MCF 10A (cell line): Measurements from ENCODE around the gene ZNF500. TPM values are rescaled to one million over a fixed set of nuclear protein-coding genes. Genes with fewer than 3 reads are reported as not detected.

Experiments
- BruUV-seq: library from RNA; stranded (reverse); fragments of 400-500 nt; replicated peaks from 2 replicates; lab custom pipeline; 2021; lab: Mats Ljungman, UMichigan
- CTCF ChIA-PET: fragments of 300-600 bp; sonication (Branson Sonifier 250); formaldehyde crosslinking; extraction: SDS; loops from one replicate; lab custom pipeline; 2021; ENCODE audit warnings: antibody characterized with exemption, inconsistent platforms; lab: Yijun Ruan, JAX
- POLR2A ChIA-PET: fragments of 300-600, 350-650 bp; sonication (Branson Sonifier 250); formaldehyde crosslinking; extraction: SDS; loops from one replicate; lab custom pipeline; 2020; ENCODE audit warnings: antibody characterized with exemption, inconsistent platforms; lab: Yijun Ruan, JAX
- DNase-seq: peaks from one replicate; pipeline ENCODE4 v3.0.0-alpha.2; 2018; ENCODE audit not compliant: unreplicated experiment
- H3K27ac Mint-ChIP-seq: one replicate; pipeline ENCODE4 v1.8.0; 2022; ENCODE audit warnings: mild to moderate bottlenecking, low read depth, mixed read lengths; ENCODE audit not compliant: unreplicated experiment
- H3K27me3 Mint-ChIP-seq: one replicate; pipeline ENCODE4 v1.8.0; 2022; ENCODE audit warnings: mixed read lengths; ENCODE audit not compliant: insufficient read depth, unreplicated experiment
- H3K36me3 Mint-ChIP-seq: one replicate; pipeline ENCODE4 v1.8.0; 2022; ENCODE audit warnings: mild to moderate bottlenecking, moderate library complexity, mixed read lengths; ENCODE audit not compliant: insufficient read depth, unreplicated experiment
- H3K4me1 Mint-ChIP-seq: one replicate; pipeline ENCODE4 v1.8.0; 2022; ENCODE audit warnings: mixed read lengths; ENCODE audit not compliant: insufficient read depth, unreplicated experiment
- H3K4me3 Mint-ChIP-seq: one replicate; pipeline ENCODE4 v1.8.0; 2022; ENCODE audit warnings: mild to moderate bottlenecking, moderate library complexity, mixed read lengths; ENCODE audit not compliant: unreplicated experiment
- H3K9me3 Mint-ChIP-seq: one replicate; pipeline ENCODE4 v1.8.0; 2022; ENCODE audit warnings: mixed read lengths; ENCODE audit not compliant: unreplicated experiment
- CTCF ChIP-seq: fragments of 200-600 bp; IDR thresholded peaks from one replicate; pipeline ENCODE4 v1.8.0; 2022; ENCODE audit warnings: antibody characterized with exemption, mild to moderate bottlenecking; ENCODE audit not compliant: unreplicated experiment
- intact Hi-C: fragments of 100-400 bp; cut with micrococcal nuclease; formaldehyde crosslinking; loops from 2 replicates; pipeline ENCODE4 v1.14.1; 2022
- total RNA-seq: library from RNA; stranded (reverse); gene quantifications from 2 replicates; pipeline ENCODE4 v1.2.3, GENCODE V29; 2022

ZNF500 gene
- total RNA-seq, 1 experiment from 2014 or later = 13.8 TPM

- intact Hi-C loops = no loop called here
- Mint-ChIP-seq H3K27me3 (no peaks in the 10 kb centered on the region), H3K4me3 (no peak overlapping the region), H3K4me1 (no peaks in the 10 kb centered on the region), H3K9me3 (no peaks in the 10 kb centered on the region), H3K27ac (no peak overlapping the region), H3K36me3 (peaks cover 27% of the 10 kb centered on the region)
- ChIA-PET POLR2A (interaction anchor here (0.8 to 4.0 kb wide), 2 partner anchors 18 to 129 kb away, joined by 3 to 12 read pairs; partner anchors contain the start of gene ZNF500), CTCF (interaction anchor here (0.6 to 1.7 kb wide), 3 partner anchors 10 to 208 kb away, joined by 3 to 5 read pairs (median 4); no protein-coding TSS in a partner anchor)
- TF ChIP-seq CTCF = no peak
- no peak for DNase-seq
- no TSS peak for BruUV-seq
Measured at GRCh38 chr16:4747906-4748681, 18.9 kb downstream of the ZNF500 start.

GRCh38 chr16:4746991-4747574 lies 19.9 kb downstream of the ZNF500 start:
- peaks cover 27% of the 10 kb centered on the region for H3K36me3 Mint-ChIP-seq
- intact Hi-C loops = no loop called here
- CTCF ChIA-PET = interaction anchor here (0.5 to 1.7 kb wide), 3 partner anchors 9 to 209 kb away, joined by 4 to 5 read pairs (median 4); no protein-coding TSS in a partner anchor
- TF ChIP-seq CTCF = no peak
- no peaks in the 10 kb centered on the region for H3K9me3 Mint-ChIP-seq
- H3K27ac Mint-ChIP-seq = no peak overlapping the region
- H3K27me3 Mint-ChIP-seq = no peaks in the 10 kb centered on the region
- no peaks in the 10 kb centered on the region for H3K4me1 Mint-ChIP-seq
- no TSS peak for BruUV-seq
- H3K4me3 Mint-ChIP-seq = no peak overlapping the region
- POLR2A ChIA-PET = interaction anchor here (0.6 to 4.0 kb wide), 4 partner anchors 13 to 283 kb away, joined by 3 to 12 read pairs (median 4); partner anchors contain the start of genes ANKS3, DNAAF8 and ZNF500
- DNase-seq = no peak

- intact Hi-C loops = no loop called here
- POLR2A ChIA-PET = interaction anchor here (0.6 to 4.0 kb wide), 3 partner anchors 12 to 282 kb away, joined by 3 to 12 read pairs (median 5); partner anchors contain the start of genes ANKS3, DNAAF8 and ZNF500
- CTCF ChIA-PET = interaction anchor here (0.5 to 0.8 kb wide), 2 partner anchors 14 to 129 kb away, joined by 3 to 4 read pairs; no protein-coding TSS in a partner anchor
- Mint-ChIP-seq H3K9me3 (no peaks in the 10 kb centered on the region), H3K36me3 (peaks cover 20% of the 10 kb centered on the region), H3K27me3 (no peaks in the 10 kb centered on the region), H3K27ac (no peak overlapping the region), H3K4me3 (no peak overlapping the region), H3K4me1 (no peaks in the 10 kb centered on the region)
- no peak for TF ChIP-seq CTCF
- DNase-seq = no peak
- BruUV-seq = no TSS peak
Measured at GRCh38 chr16:4746215-4746614, 20.7 kb downstream of the ZNF500 start.

GRCh38 chr16:4745274-4745569 lies 21.7 kb downstream of the ZNF500 start:
- intact Hi-C loops = no loop called here
- H3K9me3 Mint-ChIP-seq = no peaks in the 10 kb centered on the region
- H3K36me3 Mint-ChIP-seq = peaks cover 11% of the 10 kb centered on the region
- no peaks in the 10 kb centered on the region for H3K4me1 Mint-ChIP-seq
- DNase-seq = no peak
- ChIA-PET POLR2A (interaction anchor here (1.8 kb wide), 1 partner anchor 11 kb away, joined by 4 read pairs; the partner anchor contains the start of genes ANKS3 and DNAAF8), CTCF (no interaction called here)
- no TSS peak for BruUV-seq
- H3K4me3 Mint-ChIP-seq = no peak overlapping the region
- no peaks in the 10 kb centered on the region for H3K27me3 Mint-ChIP-seq
- no peak for TF ChIP-seq CTCF
- no peak overlapping the region for H3K27ac Mint-ChIP-seq
